Osteoblast (primary cell): Measurements from ENCODE around the gene SCGB3A2. TPM values are rescaled to one million over a fixed set of nuclear protein-coding genes. Genes with fewer than 3 reads are reported as not detected.
"Not testable (repeated sequence)": the region's sequence is repeated elsewhere in the genome, so short reads cannot be mapped to it uniquely, and the experiment has no call there.

ENCODE experiments used
- DNase-seq: peaks from one replicate; pipeline ENCODE4 v3.0.0; 2011; ENCODE audit warnings: low spot score, mixed read lengths; ENCODE audit not compliant: insufficient read length; ENCODE audit errors: missing footprints
- H2AFZ ChIP-seq: 2 replicates; pipeline ENCODE4 v1.6.0; 2011; ENCODE audit warnings: mild to moderate bottlenecking, low read length
- H3K27ac ChIP-seq: 2 replicates; pipeline ENCODE4 v1.5.1; 2011; ENCODE audit warnings: mild to moderate bottlenecking, low read depth, low read length, moderate library complexity
- H3K27me3 ChIP-seq: 2 replicates; pipeline ENCODE4 v1.6.0; 2012; ENCODE audit warnings: mild to moderate bottlenecking, control low read depth, inconsistent platforms, low read length, moderate library complexity; ENCODE audit not compliant: insufficient read depth
- H3K36me3 ChIP-seq: 2 replicates; pipeline ENCODE4 v1.5.1; 2011; ENCODE audit warnings: mild to moderate bottlenecking, low read length, control low read depth, moderate library complexity; ENCODE audit not compliant: insufficient read depth
- H3K4me1 ChIP-seq: 2 replicates; pipeline ENCODE4 v1.5.1; 2011; ENCODE audit warnings: mild to moderate bottlenecking, low read length, control low read depth, moderate library complexity; ENCODE audit not compliant: insufficient read depth
- H3K4me2 ChIP-seq: 2 replicates; pipeline ENCODE4 v1.6.0; 2011; ENCODE audit warnings: mild to moderate bottlenecking, low read length; ENCODE audit not compliant: insufficient read depth
- H3K4me3 ChIP-seq: fragments of 200-600 bp; sonication (generic); 3 replicates; pipeline ENCODE4 v1.5.1; 2012; ENCODE audit warnings: mild to moderate bottlenecking, low read length, inconsistent platforms; ENCODE audit not compliant: insufficient read depth
- H3K79me2 ChIP-seq: 2 replicates; pipeline ENCODE4 v1.6.0; 2012; ENCODE audit warnings: mild to moderate bottlenecking, low read length, control low read depth, inconsistent platforms; ENCODE audit not compliant: insufficient read depth
- H3K9me3 ChIP-seq: 2 replicates; pipeline ENCODE4 v1.5.1; 2011; ENCODE audit warnings: low read depth, low read length, control low read depth
- H4K20me1 ChIP-seq: 2 replicates; pipeline ENCODE4 v1.6.0; 2012; ENCODE audit warnings: mild to moderate bottlenecking, low read length, control low read depth; ENCODE audit not compliant: insufficient read depth
- CTCF ChIP-seq: IDR thresholded peaks from 2 replicates; pipeline ENCODE4 v1.5.1; 2011; ENCODE audit warnings: mild to moderate bottlenecking, low read depth, low read length, moderate library complexity; ENCODE audit errors: extremely low read depth
- total RNA-seq: library from RNA; depleted of rRNA; stranded (reverse); fragments of >200 nt; gene quantifications from 2 replicates; pipeline ENCODE4 v1.2.3, GENCODE V29; 2012

The SCGB3A2 gene
- total RNA-seq, 1 donor = not detected

- H3K27me3 ChIP-seq, H3K4me2 ChIP-seq, H3K27ac ChIP-seq, H4K20me1 ChIP-seq, H3K79me2 ChIP-seq, H3K9me3 ChIP-seq, H3K36me3 ChIP-seq, H3K4me1 ChIP-seq, H2AFZ ChIP-seq, DNase-seq, H3K4me3 ChIP-seq: not testable (repeated sequence)
These were observed 4.2 kb upstream of the SCGB3A2 start for GRCh38 chr5:147874118-147874875.

GRCh38 chr5:147874910-147875367, 3.6 kb upstream of the SCGB3A2 start:
- Histone ChIP-seq H3K79me2 (no peaks in the 10 kb centered on the region), H3K27ac (no peak overlapping the region), H3K27me3 (no peaks in the 10 kb centered on the region), H2AFZ (no peak overlapping the region), H4K20me1 (no peaks in the 10 kb centered on the region), H3K4me1 (no peaks in the 10 kb centered on the region), H3K9me3 (no peaks in the 10 kb centered on the region), H3K36me3 (no peaks in the 10 kb centered on the region), H3K4me3 (no peak overlapping the region), H3K4me2 (no peak overlapping the region)
- TF ChIP-seq CTCF = no peak
- no peak for DNase-seq

DNA sequence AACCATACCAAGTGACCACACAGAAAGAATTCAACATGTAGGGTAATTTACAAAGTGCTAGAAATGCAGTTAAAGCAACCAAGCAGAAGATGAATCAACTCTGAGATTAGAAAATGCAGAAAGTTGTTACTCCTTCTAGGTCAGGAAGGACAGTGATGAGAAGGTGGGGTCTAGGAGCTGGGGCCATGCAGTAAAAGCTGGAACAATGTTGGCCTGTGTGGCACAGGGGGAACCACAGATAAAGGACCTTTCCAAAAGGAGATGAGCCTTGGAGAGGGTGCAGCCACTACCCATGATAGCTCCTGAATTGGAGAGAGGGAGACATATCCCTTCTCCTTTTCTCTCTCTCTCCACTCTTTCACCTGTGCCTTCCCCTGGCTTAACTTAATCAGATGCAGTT, 2.4 kb upstream of the SCGB3A2 start:
- Histone ChIP-seq H4K20me1 (no peaks in the 10 kb centered on the region), H3K4me1 (no peaks in the 10 kb centered on the region), H3K9me3 (no peaks in the 10 kb centered on the region), H3K4me3 (no peak overlapping the region), H3K27ac (no peak overlapping the region), H3K79me2 (no peaks in the 10 kb centered on the region), H3K27me3 (no peaks in the 10 kb centered on the region), H3K36me3 (no peaks in the 10 kb centered on the region), H3K4me2 (no peak overlapping the region), H2AFZ (no peak overlapping the region)
- TF ChIP-seq CTCF = no peak
- DNase-seq = no peak

DNA sequence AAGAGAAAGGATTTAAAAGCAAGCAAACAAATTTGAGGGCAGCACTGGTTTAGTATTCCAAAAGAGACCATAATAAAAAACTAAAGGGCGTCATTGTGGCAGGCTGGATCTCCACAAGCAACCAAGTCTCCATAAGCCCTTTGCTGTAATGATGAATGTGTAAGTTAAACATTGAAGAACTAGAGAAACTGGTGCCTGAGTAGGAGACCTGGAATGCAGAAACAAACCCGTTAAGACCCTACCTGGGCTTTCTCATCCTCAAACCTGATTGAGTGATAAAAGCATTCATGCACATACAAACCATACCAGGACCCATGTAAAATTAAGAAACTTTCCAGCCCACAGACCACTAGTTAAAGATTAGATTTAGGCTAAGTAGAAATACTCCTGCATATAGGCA, 1.9 kb upstream of the SCGB3A2 start:
- Histone ChIP-seq H4K20me1 (no peaks in the 10 kb centered on the region), H3K4me1 (no peaks in the 10 kb centered on the region)
- DNase-seq = no peak

More for the DNA sequence above, 1.9 kb upstream of the SCGB3A2 start:
- H3K27me3 ChIP-seq = no peaks in the 10 kb centered on the region
- no peak for TF ChIP-seq CTCF
- no peaks in the 10 kb centered on the region for H3K36me3 ChIP-seq
- no peaks in the 10 kb centered on the region for H3K79me2 ChIP-seq
- no peaks in the 10 kb centered on the region for H3K9me3 ChIP-seq
- no peak overlapping the region for H3K4me2 ChIP-seq
- H2AFZ ChIP-seq = no peak overlapping the region
- H3K27ac ChIP-seq = no peak overlapping the region
- no peak overlapping the region for H3K4me3 ChIP-seq
